DOHH2 (cell line): ENCODE data around the gene GPRC5C.

Experiments
- H3F3A ChIP-seq: fragments of 200-600 bp; sonication (generic), shearing (Covaris generic); 2 replicates; pipeline ENCODE4 v1.6.0; 2016; ENCODE audit warnings: antibody characterized with exemption, mild to moderate bottlenecking; ENCODE audit not compliant: control insufficient read depth, insufficient read depth
- H3K27ac ChIP-seq: fragments of 200-600 bp; sonication (generic); 2 replicates; pipeline ENCODE4 v1.5.1; 2014; ENCODE audit warnings: low read depth, mild to moderate bottlenecking, low read length, moderate library complexity
- H3K27me3 ChIP-seq: fragments of 200-600 bp; sonication (generic); 2 replicates; pipeline ENCODE4 v1.6.1; 2014; ENCODE audit warnings: mild to moderate bottlenecking, low read length, mixed read lengths; ENCODE audit not compliant: control insufficient read depth
- H3K36me3 ChIP-seq: fragments of 200-600 bp; sonication (generic); 2 replicates; pipeline ENCODE4 v1.6.1; 2014; ENCODE audit warnings: mild to moderate bottlenecking, low read length, moderate library complexity, mixed read lengths; ENCODE audit not compliant: control insufficient read depth
- H3K4me1 ChIP-seq: fragments of 200-600 bp; sonication (generic); 2 replicates; pipeline ENCODE4 v1.6.1; 2014; ENCODE audit warnings: mild to moderate bottlenecking, low read length, mixed read lengths; ENCODE audit not compliant: control insufficient read depth
- H3K4me2 ChIP-seq: fragments of 200-600 bp; sonication (generic); 2 replicates; pipeline ENCODE4 v1.6.0; 2014; ENCODE audit warnings: mild to moderate bottlenecking, low read length, moderate library complexity
- H3K4me3 ChIP-seq: fragments of 200-600 bp; sonication (generic); 2 replicates; pipeline ENCODE4 v1.5.1; 2014; ENCODE audit warnings: mild to moderate bottlenecking, low read length, mixed read lengths
- H3K79me2 ChIP-seq: fragments of 200-600 bp; sonication (generic); 2 replicates; pipeline ENCODE4 v1.6.1; 2014; ENCODE audit warnings: mild to moderate bottlenecking, low read length, mixed read lengths; ENCODE audit not compliant: control insufficient read depth
- H3K9me2 ChIP-seq: fragments of 200-600 bp; sonication (generic); replicated peaks from 2 replicates; pipeline ENCODE4 v1.6.1; 2014; ENCODE audit warnings: mild to moderate bottlenecking, low read length, mixed read lengths; ENCODE audit not compliant: control insufficient read depth
- H3K9me3 ChIP-seq: fragments of 200-600 bp; sonication (generic); 2 replicates; pipeline ENCODE4 v1.6.1; 2014; ENCODE audit warnings: antibody characterized with exemption, low read length, mixed read lengths; ENCODE audit not compliant: control insufficient read depth, insufficient read depth
- H4K20me1 ChIP-seq: fragments of 200-600 bp; sonication (generic); 2 replicates; pipeline ENCODE4 v1.6.0; 2014; ENCODE audit warnings: low read depth, mild to moderate bottlenecking, antibody characterized with exemption, low read length, moderate library complexity; ENCODE audit not compliant: control insufficient read depth, insufficient read depth
- EZH2phosphoT487 ChIP-seq: fragments of 200-600 bp; sonication (generic); IDR thresholded peaks from 2 replicates; pipeline ENCODE4 v1.6.1; 2017; ENCODE audit warnings: borderline replicate concordance, mild to moderate bottlenecking, antibody characterized with exemption, low read length, moderate library complexity, mixed read lengths
- TF ChIP-seq, protein P1 (sequence below): fragments of 200-600 bp; sonication (generic); IDR thresholded peaks from one replicate; pipeline ENCODE4 v1.5.1; 2014; ENCODE audit warnings: antibody characterized with exemption, mild to moderate bottlenecking, low read depth, low read length; ENCODE audit not compliant: poor library complexity, severe bottlenecking

The GPRC5C gene

DNA sequence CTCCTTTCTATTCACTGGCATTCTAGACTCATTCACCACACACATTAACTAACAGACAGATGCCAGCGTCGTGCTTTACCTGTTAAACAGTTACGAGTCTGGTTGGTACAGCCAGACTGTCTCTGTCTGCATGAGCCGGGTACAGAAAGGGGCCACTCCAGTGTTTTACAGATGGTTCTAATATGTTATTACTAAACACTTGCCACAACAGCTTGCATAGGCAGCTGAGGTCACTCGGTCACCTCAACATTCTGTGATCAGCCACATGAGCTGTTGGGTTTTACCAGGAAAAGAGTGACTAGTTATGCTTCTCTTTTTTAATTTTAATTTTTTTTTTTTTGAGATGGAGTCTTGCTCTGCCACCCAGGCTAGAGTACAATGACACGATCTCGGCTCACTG is 59.7 kb downstream of the GPRC5C start:
- H3K27me3 ChIP-seq: no peaks in the 10 kb centered on the region
- no peak overlapping the region for H3K4me2 ChIP-seq
- H3K4me3 ChIP-seq: no peak overlapping the region
- H3K4me1 ChIP-seq: no peaks in the 10 kb centered on the region
- H3K27ac ChIP-seq: no peak overlapping the region
- H4K20me1 ChIP-seq: no peaks in the 10 kb centered on the region
- no peaks in the 10 kb centered on the region for H3K9me3 ChIP-seq
- no peaks in the 10 kb centered on the region for H3F3A ChIP-seq
- TF ChIP-seq, protein P1, sequence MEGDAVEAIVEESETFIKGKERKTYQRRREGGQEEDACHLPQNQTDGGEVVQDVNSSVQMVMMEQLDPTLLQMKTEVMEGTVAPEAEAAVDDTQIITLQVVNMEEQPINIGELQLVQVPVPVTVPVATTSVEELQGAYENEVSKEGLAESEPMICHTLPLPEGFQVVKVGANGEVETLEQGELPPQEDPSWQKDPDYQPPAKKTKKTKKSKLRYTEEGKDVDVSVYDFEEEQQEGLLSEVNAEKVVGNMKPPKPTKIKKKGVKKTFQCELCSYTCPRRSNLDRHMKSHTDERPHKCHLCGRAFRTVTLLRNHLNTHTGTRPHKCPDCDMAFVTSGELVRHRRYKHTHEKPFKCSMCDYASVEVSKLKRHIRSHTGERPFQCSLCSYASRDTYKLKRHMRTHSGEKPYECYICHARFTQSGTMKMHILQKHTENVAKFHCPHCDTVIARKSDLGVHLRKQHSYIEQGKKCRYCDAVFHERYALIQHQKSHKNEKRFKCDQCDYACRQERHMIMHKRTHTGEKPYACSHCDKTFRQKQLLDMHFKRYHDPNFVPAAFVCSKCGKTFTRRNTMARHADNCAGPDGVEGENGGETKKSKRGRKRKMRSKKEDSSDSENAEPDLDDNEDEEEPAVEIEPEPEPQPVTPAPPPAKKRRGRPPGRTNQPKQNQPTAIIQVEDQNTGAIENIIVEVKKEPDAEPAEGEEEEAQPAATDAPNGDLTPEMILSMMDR: no peak
- no peak for TF ChIP-seq EZH2phosphoT487
- no peaks in the 10 kb centered on the region for H3K9me2 ChIP-seq
- H3K36me3 ChIP-seq: no peaks in the 10 kb centered on the region
- no peaks in the 10 kb centered on the region for H3K79me2 ChIP-seq

DNA sequence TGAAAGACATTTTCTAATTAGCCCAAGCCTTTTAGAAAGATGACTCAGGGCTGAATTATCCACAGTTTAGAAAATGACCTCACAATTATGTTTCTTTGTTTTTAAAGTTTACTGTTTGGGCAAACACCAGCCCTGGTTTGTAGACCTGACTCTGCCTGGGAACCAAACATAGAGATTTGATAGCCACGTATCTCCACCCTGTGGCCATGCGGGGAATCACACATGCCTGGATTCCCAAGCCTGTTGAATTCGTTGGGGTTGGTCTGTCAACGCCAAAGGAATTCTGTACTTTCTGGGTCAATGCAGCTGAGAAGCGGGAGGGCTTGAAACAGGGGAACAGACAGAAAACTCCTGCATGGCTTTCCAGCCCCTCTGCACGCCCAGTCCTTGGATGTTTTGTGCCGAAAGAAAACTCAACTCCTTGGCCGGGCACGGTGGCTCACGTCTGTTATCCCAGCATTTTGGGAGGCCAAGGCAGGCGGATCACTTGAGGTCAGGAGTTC is 61.5 kb downstream of the GPRC5C start:
- Histone ChIP-seq H3K79me2 (no peaks in the 10 kb centered on the region), H3K36me3 (no peaks in the 10 kb centered on the region), H3K4me3 (no peak overlapping the region), H3K27me3 (no peaks in the 10 kb centered on the region), H3K4me2 (no peak overlapping the region), H3K27ac (no peak overlapping the region), H3K4me1 (no peaks in the 10 kb centered on the region), H4K20me1 (no peaks in the 10 kb centered on the region), H3K9me2 (no peaks in the 10 kb centered on the region), H3F3A (no peaks in the 10 kb centered on the region), H3K9me3 (no peaks in the 10 kb centered on the region)
- TF ChIP-seq, protein P1: peak; percentile 79
- TF ChIP-seq EZH2phosphoT487: no peak
